HepG2 (cell line): ENCODE results near the gene RAB34. TPM values are rescaled to one million over a fixed set of nuclear protein-coding genes. Genes with fewer than 3 reads are reported as not detected.

ENCODE experiments used
- ATAC-seq: fragments of 200-7000 bp; cut with Tn5 transposase; 3 replicates; pipeline ENCODE4 v1.9.1; 2020; ENCODE audit warnings: mild to moderate bottlenecking, moderate library complexity
- BruUV-seq: library from RNA; stranded (reverse); fragments of 400-500 nt; replicated peaks from 2 replicates; lab custom pipeline; 2021; lab: Mats Ljungman, UMichigan
- CTCF ChIA-PET: fragments of 300-600 bp; formaldehyde crosslinking; extraction: SDS; loops from one replicate; lab custom pipeline; 2021; ENCODE audit warnings: low total read pairs, inconsistent platforms, low intra/inter-chr PET ratio; lab: Yijun Ruan, JAX
- POLR2A ChIA-PET: fragments of 350-600 bp; sonication (Branson Sonifier 250); formaldehyde crosslinking; loops from one replicate; lab custom pipeline; 2020; ENCODE audit warnings: antibody characterized with exemption, inconsistent platforms; lab: Yijun Ruan, JAX
- DNase-seq: peaks from one replicate; pipeline ENCODE4 v3.0.0-alpha.2; 2015; ENCODE audit warnings: low spot score
- FAIRE-seq: peaks from 3 replicates; lab custom pipeline; 2011; peaks lifted over from hg19 to GRCh38; lab: Jason Lieb, UNC
- H2AFZ ChIP-seq: one replicate; pipeline ENCODE4 v1.6.1; 2011; ENCODE audit warnings: low read length, inconsistent platforms
- H3K27ac ChIP-seq: fragments of 300-600 bp; 3 replicates; pipeline ENCODE4 v1.8.0; 2011; ENCODE audit warnings: mixed run types, mild to moderate bottlenecking, mixed read lengths, low read length, inconsistent platforms; ENCODE audit not compliant: insufficient read depth; ENCODE audit errors: extremely low read length
- H3K27me3 ChIP-seq, 2 experiments: fragments of 200-600 bp in 1 of 2; 2 replicates in 1 of 2; 3 replicates in 1 of 2; pipeline versions ENCODE4 v1.6.0 to v1.8.0; 2011; ENCODE audit warnings: low read length in 2 of 2, mild to moderate bottlenecking in 2 of 2, moderate library complexity in 2 of 2, inconsistent platforms in 1 of 2; ENCODE audit not compliant: insufficient read depth in 2 of 2, control insufficient read depth in 1 of 2
- H3K36me3 ChIP-seq, 2 experiments: fragments of 200-600 bp in 1 of 2; replicated peaks in 1 of 2; 2 replicates in 1 of 2; 3 replicates in 1 of 2; pipeline versions ENCODE4 v1.5.1 to v1.8.0; 2011; ENCODE audit warnings: low read length in 2 of 2, inconsistent platforms in 1 of 2; ENCODE audit not compliant: insufficient read depth in 2 of 2, control insufficient read depth in 1 of 2
- H3K4me1 ChIP-seq: 2 replicates; pipeline ENCODE4 v1.5.1; 2012; ENCODE audit warnings: low read length, inconsistent platforms; ENCODE audit not compliant: insufficient read depth
- H3K4me2 ChIP-seq: 2 replicates; pipeline ENCODE4 v1.6.0; 2011; ENCODE audit warnings: low read depth, low read length, inconsistent platforms
- H3K4me3 ChIP-seq, 3 experiments: fragments of 200-600 bp in 1 of 3; sonication (generic), shearing (Covaris generic) in 1 of 3; replicated peaks in 1 of 3; 2 replicates each; pipeline ENCODE4 v1.5.1; 2011 to 2016; ENCODE audit warnings: low read length in 3 of 3, inconsistent platforms in 2 of 3, low read depth in 2 of 3, mild to moderate bottlenecking in 2 of 3, control low read depth in 1 of 3, mixed read lengths in 1 of 3; ENCODE audit not compliant: insufficient read depth in 1 of 3
- H3K79me2 ChIP-seq: one replicate; pipeline ENCODE4 v1.6.1; 2011; ENCODE audit warnings: low read length, inconsistent platforms; ENCODE audit not compliant: insufficient read depth
- H3K9ac ChIP-seq: 2 replicates; pipeline ENCODE4 v1.6.0; 2011; ENCODE audit warnings: mild to moderate bottlenecking, low read depth, low read length, inconsistent platforms; ENCODE audit not compliant: insufficient read depth
- H3K9me3 ChIP-seq: 2 replicates; pipeline ENCODE4 v1.5.1; 2012; ENCODE audit warnings: mild to moderate bottlenecking, low read length
- H4K20me1 ChIP-seq: 2 replicates; pipeline ENCODE4 v1.6.0; 2011; ENCODE audit warnings: inconsistent platforms, mild to moderate bottlenecking, low read length, moderate library complexity; ENCODE audit not compliant: insufficient read depth
- AGO2 ChIP-seq: fragments of 200-400 bp; formaldehyde crosslinking; optimal IDR thresholded peaks from 2 replicates; pipeline ENCODE3; 2017; ENCODE audit warnings: mild to moderate bottlenecking, low read depth, low read length, moderate library complexity
- ELF1 ChIP-seq: sonication (generic); formaldehyde crosslinking; IDR thresholded peaks from 2 replicates; pipeline ENCODE4 v1.4.0; 2020; ENCODE audit warnings: missing genetic modification reagents
- ERF ChIP-seq: IDR thresholded peaks from 2 replicates; pipeline ENCODE4 v1.6.1; 2018; ENCODE audit warnings: missing biosample characterization, missing genetic modification reagents
- GPBP1L1 ChIP-seq: sonication (generic); formaldehyde crosslinking; IDR thresholded peaks from 2 replicates; pipeline ENCODE4 v1.5.0; 2020; ENCODE audit warnings: mild to moderate bottlenecking, missing genetic modification reagents
- ISX ChIP-seq: sonication (generic); formaldehyde crosslinking; conservative IDR thresholded peaks from 2 replicates; pipeline ENCODE4 v1.5.0; 2020; ENCODE audit warnings: missing genetic modification reagents
- JDP2 ChIP-seq: sonication (generic); formaldehyde crosslinking; IDR thresholded peaks from 2 replicates; pipeline ENCODE4 v1.8.1; 2022; ENCODE audit warnings: missing genetic modification reagents, borderline replicate concordance
- KLF6 ChIP-seq: IDR thresholded peaks from 2 replicates; pipeline ENCODE4 v1.8.0; 2016; ENCODE audit warnings: missing biosample characterization, missing genetic modification reagents
- MXD4 ChIP-seq: IDR thresholded peaks from 2 replicates; pipeline ENCODE4 v1.6.1; 2016; ENCODE audit warnings: mild to moderate bottlenecking, missing biosample characterization, missing genetic modification reagents
- RNF219 ChIP-seq: sonication (generic); formaldehyde crosslinking; IDR thresholded peaks from 2 replicates; pipeline ENCODE4 v1.5.0; 2020; ENCODE audit warnings: mild to moderate bottlenecking, missing genetic modification reagents
- SPEN ChIP-seq: sonication (generic); formaldehyde crosslinking; IDR thresholded peaks from 2 replicates; pipeline ENCODE4 v1.5.1; 2020; ENCODE audit warnings: low read depth, mild to moderate bottlenecking, missing genetic modification reagents
- SRF ChIP-seq: IDR thresholded peaks from 2 replicates; pipeline ENCODE4 v1.6.1; 2011; ENCODE audit warnings: mild to moderate bottlenecking, low read depth, low read length, moderate library complexity
- TFAP4 ChIP-seq: sonication (generic); IDR thresholded peaks from 2 replicates; pipeline ENCODE4 v1.6.1; 2016; ENCODE audit warnings: low read depth, borderline replicate concordance
- TOE1 ChIP-seq: sonication (generic); formaldehyde crosslinking; IDR thresholded peaks from 2 replicates; pipeline ENCODE4 v1.4.0; 2020; ENCODE audit warnings: mild to moderate bottlenecking, missing genetic modification reagents
- ZNF276 ChIP-seq: sonication (generic); formaldehyde crosslinking; IDR thresholded peaks from 2 replicates; pipeline ENCODE4 v1.4.0; 2020; ENCODE audit warnings: mild to moderate bottlenecking, low read depth, missing genetic modification reagents
- ZNF326 ChIP-seq: sonication (generic); formaldehyde crosslinking; IDR thresholded peaks from 2 replicates; pipeline ENCODE4 v1.4.0; 2020; ENCODE audit warnings: missing genetic modification reagents, borderline replicate concordance
- WGBS: methylation state at CpG from one replicate; pipeline ENCODE4 v1.1.6; 2017; ENCODE audit warnings: low lambda C conversion rate; 5-methylcytosine and 5-hydroxymethylcytosine counted together
- in situ Hi-C: cut with HindIII; loops from 2 replicates; pipeline ENCODE4 v1.10.0; 2017; ENCODE audit warnings: low pct_unique_long_range_greater_than_20kb; ENCODE audit not compliant: extremely low pct_ligation_motif_present
- intact Hi-C: fragments of 100-400 bp; cut with micrococcal nuclease; formaldehyde crosslinking; loops from one replicate; pipeline ENCODE4 v1.10.0; 2022; ENCODE audit not compliant: unreplicated experiment
- polyA plus RNA-seq, 8 experiments: library from polyadenylated mRNA; depleted of rRNA in 3 of 8; stranded (reverse) in 7 of 8; unstranded in 1 of 8; fragments of >200 nt; fragmentation: Illumina TruSeq in 4 of 8; extraction: Trizol in 4 of 8; gene quantifications; 2 replicates each; pipeline versions ENCODE4 v1.2.1 to v1.2.3, GENCODE V29; 2011 to 2016; ENCODE audit warnings: low read depth in 4 of 8, missing spikeins in 1 of 8, mixed read lengths in 1 of 8; ENCODE audit not compliant: insufficient read depth in 1 of 8
- total RNA-seq, 5 experiments: library from RNA; depleted of rRNA; stranded (reverse); fragments of >200 nt; fragmentation: Illumina TruSeq; extraction: Trizol; gene quantifications; 2 replicates each; pipeline ENCODE4 v1.2.3, GENCODE V29; 2016; ENCODE audit warnings: low read depth in 1 of 5

The RAB34 gene
- total and polyA plus RNA-seq, 2 of the 13 experiments (the other 11 are each of a cell fraction or from before 2014, with no cell fraction given): 0.49 TPM; not detected in 1

- in situ Hi-C loops (loop anchor here (25.0 kb wide), 1 partner anchor 385 kb away; no protein-coding TSS in a partner anchor), intact Hi-C loops (loop anchor here (1.0 to 2.0 kb wide), 3 partner anchors 23 to 42 kb away; no protein-coding TSS in a partner anchor)
- CTCF ChIA-PET: interaction anchor here (0.8 to 5.0 kb wide), 7 partner anchors 17 to 190 kb away, joined by 3 to 142 read pairs (median 4); partner anchors contain the start of genes DHRS13 and TRAF4
- peak; percentile 96 for DNase-seq
- Histone ChIP-seq H3K9me3 (no peaks in the 10 kb centered on the region), H3K4me2 (peak overlapping the region; percentile 90), H3K27ac (peak overlapping the region; percentile 88), H4K20me1 (peaks cover 29% of the 10 kb centered on the region), H3K4me1 (peaks cover 53% of the 10 kb centered on the region), H3K9ac (peak overlapping the region; percentile 79), H3K79me2 (peaks cover 19% of the 10 kb centered on the region), H3K36me3 (peaks cover 7 to 26% of the 10 kb centered on the region in 2 experiments; a peak in 4 of 5 replicates), H3K4me3 (peak overlapping the region; percentile 73 to 90 (median 87)), H2AFZ (no peak overlapping the region), H3K27me3 (no peaks in the 10 kb centered on the region; a peak in 1 of 5 replicates)
- ATAC-seq: peak; percentile 51
- BruUV-seq: no TSS peak
- peak; percentile 71 for FAIRE-seq
- WGBS: under 1% methylated on average over 40 of the region's 57 CpGs
- POLR2A ChIA-PET: interaction anchor here (0.6 to 8.7 kb wide), 32 partner anchors 7 to 239 kb away, joined by 3 to 590 read pairs (median 5); partner anchors contain the start of genes BLTP2, DHRS13, ERAL1 and FAM222B
- TF ChIP-seq ELF1 (CRISPR knock-in tag) (no peak), RNF219 (no peak), SRF (no peak), ZNF326 (CRISPR knock-in tag) (no peak), JDP2 (CRISPR knock-in tag) (no peak), SPEN (CRISPR knock-in tag) (peak; percentile 46; the same call in 1 of the 2 replicates), TFAP4 (peak; percentile 83), ISX (CRISPR knock-in tag) (no peak), KLF6 (CRISPR knock-in tag) (no peak), TOE1 (CRISPR knock-in tag) (no peak), ERF (no peak; the same call in 1 of the 2 replicates), AGO2 (no peak), ZNF276 (CRISPR knock-in tag) (peak; percentile 78; the same call in 1 of the 2 replicates), MXD4 (CRISPR knock-in tag) (peak; percentile 78), GPBP1L1 (no peak)
These were observed 9.2 kb upstream of the RAB34 start for GRCh38 chr17:28726627-28727491.
